WTC11 (cell line): ENCODE measurements around the gene SRSF6. TPM values are rescaled to one million over a fixed set of nuclear protein-coding genes. Genes with fewer than 3 reads are reported as not detected.
A peak's percentile ranks its signal among the peaks of the same experiment; 100 is the strongest.
"Not testable (repeated sequence)": the region's sequence is repeated elsewhere in the genome, so short reads cannot be mapped to it uniquely, and the experiment has no call there.

Experiments
- ATAC-seq: fragments of 200-7000 bp; cut with Tn5 transposase; 2 replicates; pipeline ENCODE4 v1.10.0; 2021; ENCODE audit warnings: mild to moderate bottlenecking, moderate library complexity
- CTCF ChIA-PET: fragments of 300-600 bp; sonication (Branson Sonifier 250); formaldehyde crosslinking; loops from one replicate; lab custom pipeline; 2021; ENCODE audit warnings: antibody characterized with exemption; lab: Charles Lee
- POLR2A ChIA-PET: fragments of 350-600 bp; sonication (Branson Sonifier 250); formaldehyde crosslinking; loops from one replicate; lab custom pipeline; 2021; ENCODE audit warnings: antibody characterized with exemption; lab: Charles Lee
- DNase-seq: peaks from one replicate; pipeline ENCODE4 v3.0.0; 2021; ENCODE audit warnings: low spot score
- H3K27ac Mint-ChIP-seq: 2 replicates; pipeline ENCODE4 v1.8.0; 2021; ENCODE audit warnings: mixed read lengths
- H3K27me3 Mint-ChIP-seq: 2 replicates; pipeline ENCODE4 v1.8.0; 2021; ENCODE audit warnings: low read depth, mild to moderate bottlenecking, moderate library complexity, mixed read lengths
- H3K36me3 Mint-ChIP-seq: 2 replicates; pipeline ENCODE4 v1.8.0; 2021; ENCODE audit warnings: mixed read lengths
- H3K4me1 Mint-ChIP-seq: 2 replicates; pipeline ENCODE4 v1.8.0; 2022; ENCODE audit warnings: mixed read lengths
- H3K4me3 Mint-ChIP-seq: 2 replicates; pipeline ENCODE4 v1.8.0; 2021; ENCODE audit warnings: mild to moderate bottlenecking, moderate library complexity, mixed read lengths
- H3K9me3 Mint-ChIP-seq: 2 replicates; pipeline ENCODE4 v1.8.0; 2021; ENCODE audit warnings: mixed read lengths
- CBFB ChIP-seq: sonication (generic); formaldehyde crosslinking; IDR thresholded peaks from 2 replicates; pipeline ENCODE4 v1.8.1; 2022; ENCODE audit warnings: mild to moderate bottlenecking, low read depth, missing genetic modification reagents
- ESRRA ChIP-seq: sonication (generic); formaldehyde crosslinking; IDR thresholded peaks from 2 replicates; pipeline ENCODE4 v1.8.1; 2022; ENCODE audit warnings: mild to moderate bottlenecking, missing genetic modification reagents, borderline replicate concordance
- FOXK1 ChIP-seq: sonication (generic); formaldehyde crosslinking; IDR thresholded peaks from 2 replicates; pipeline ENCODE4 v1.8.0; 2022; ENCODE audit warnings: mild to moderate bottlenecking, moderate library complexity, missing genetic modification reagents
- GRHL2 ChIP-seq: fragments of 250-450 bp; sonication (Bioruptor Pico); IDR thresholded peaks from 2 replicates; pipeline ENCODE4 v1.8.0; 2022; ENCODE audit warnings: mild to moderate bottlenecking, moderate library complexity; ENCODE audit not compliant: insufficient replicate concordance, severe bottlenecking
- JUN ChIP-seq: sonication (generic); formaldehyde crosslinking; IDR thresholded peaks from 2 replicates; pipeline ENCODE4 v1.8.0; 2023; ENCODE audit warnings: mild to moderate bottlenecking, missing genetic modification reagents
- KAT7 ChIP-seq: sonication (generic); formaldehyde crosslinking; IDR thresholded peaks from 2 replicates; pipeline ENCODE4 v1.8.1; 2023; ENCODE audit warnings: missing genetic modification reagents, mild to moderate bottlenecking, borderline replicate concordance
- NFE2L1 ChIP-seq: sonication (generic); formaldehyde crosslinking; IDR thresholded peaks from 2 replicates; pipeline ENCODE4 v1.8.1; 2023; ENCODE audit warnings: missing genetic modification reagents
- NFYB ChIP-seq: sonication (generic); formaldehyde crosslinking; conservative IDR thresholded peaks from 2 replicates; pipeline ENCODE4 v1.8.0; 2022; ENCODE audit warnings: low read depth, missing genetic modification reagents
- TEAD1 ChIP-seq: sonication (generic); formaldehyde crosslinking; IDR thresholded peaks from 2 replicates; pipeline ENCODE4 v1.8.0; 2022; ENCODE audit warnings: mild to moderate bottlenecking, missing genetic modification reagents
- ZNF219 ChIP-seq: sonication (generic); formaldehyde crosslinking; IDR thresholded peaks from 2 replicates; pipeline ENCODE4 v1.8.0; 2023; ENCODE audit warnings: missing genetic modification reagents, mild to moderate bottlenecking, borderline replicate concordance
- ZNF232 ChIP-seq: sonication (generic); formaldehyde crosslinking; IDR thresholded peaks from 2 replicates; pipeline ENCODE4 v1.8.0; 2022; ENCODE audit warnings: mild to moderate bottlenecking, missing genetic modification reagents
- ZNF396 ChIP-seq: fragments of 250-450 bp; sonication (Bioruptor Pico); IDR thresholded peaks from 2 replicates; pipeline ENCODE4 v1.8.0; 2021; ENCODE audit warnings: mild to moderate bottlenecking, moderate library complexity, borderline replicate concordance
- ZNF416 ChIP-seq: fragments of 250-450 bp; sonication (Bioruptor Pico); IDR thresholded peaks from 2 replicates; pipeline ENCODE4 v1.9.0; 2021; ENCODE audit warnings: mild to moderate bottlenecking, inconsistent platforms
- ZNF671 ChIP-seq: fragments of 250-450 bp; sonication (Bioruptor Pico); IDR thresholded peaks from 2 replicates; pipeline ENCODE4 v1.8.0; 2021; ENCODE audit warnings: mild to moderate bottlenecking
- total RNA-seq: library from RNA; stranded (reverse); gene quantifications from 3 replicates; pipeline ENCODE4 v1.2.3, GENCODE V29; 2021
- TF ChIP-seq, protein P1 (sequence below): sonication (generic); formaldehyde crosslinking; IDR thresholded peaks from 2 replicates; pipeline ENCODE4 v1.8.1; 2022; ENCODE audit warnings: low read depth, missing genetic modification reagents, borderline replicate concordance
- TF ChIP-seq, protein P2 (sequence below): sonication (generic); formaldehyde crosslinking; IDR thresholded peaks from 2 replicates; pipeline ENCODE4 v1.8.1; 2022; ENCODE audit warnings: mild to moderate bottlenecking, moderate library complexity, missing genetic modification reagents
- TF ChIP-seq, protein P3 (sequence below): sonication (generic); formaldehyde crosslinking; IDR thresholded peaks from 2 replicates; pipeline ENCODE4 v1.8.0; 2023; ENCODE audit warnings: missing genetic modification reagents
- TF ChIP-seq, protein P4 (sequence below): fragments of 250-450 bp; sonication (Bioruptor Pico); conservative IDR thresholded peaks from 2 replicates; pipeline ENCODE4 v1.9.0; 2021; ENCODE audit warnings: mild to moderate bottlenecking
- TF ChIP-seq, protein P5 (sequence below): sonication (generic); formaldehyde crosslinking; IDR thresholded peaks from 2 replicates; pipeline ENCODE4 v1.8.1; 2023; ENCODE audit warnings: mild to moderate bottlenecking, moderate library complexity, missing genetic modification reagents

SRSF6 gene
- total RNA-seq, 1 experiment from 2014 or later, result 107 TPM

DNA sequence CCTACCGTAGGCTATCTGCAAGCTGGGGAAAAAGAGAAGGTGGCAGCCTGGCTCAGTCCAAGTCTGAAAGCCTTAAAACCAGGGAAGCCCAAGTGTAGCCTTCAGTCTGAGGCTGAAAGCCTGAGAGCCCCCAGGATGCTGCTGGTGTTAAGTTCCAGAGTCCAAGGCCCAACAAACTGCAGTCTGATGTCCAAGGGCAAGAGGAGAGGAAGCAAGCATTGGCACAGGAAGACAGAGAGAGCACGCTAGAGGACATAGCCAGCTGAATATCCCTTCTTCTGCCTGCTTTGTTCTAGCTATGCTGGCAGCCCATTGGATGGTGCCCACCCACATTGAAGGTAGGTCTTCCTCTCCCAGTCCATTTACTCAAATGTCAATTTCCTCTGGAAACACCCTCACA, 37.7 kb downstream of the SRSF6 start:
- ATAC-seq, result no peak
- ChIA-PET POLR2A (no interaction called here), CTCF (no interaction called here)
- no peaks in the 10 kb centered on the region for H3K4me1 Mint-ChIP-seq
- H3K4me3 Mint-ChIP-seq, result no peak overlapping the region
- H3K9me3 Mint-ChIP-seq, result peaks cover 12% of the 10 kb centered on the region; the same call in 1 of the 2 replicates
- no peaks in the 10 kb centered on the region for H3K36me3 Mint-ChIP-seq
- peaks cover 5% of the 10 kb centered on the region for H3K27me3 Mint-ChIP-seq
- TF ChIP-seq GRHL2 (CRISPR knock-in tag) (no peak), ZNF416 (no peak), JUN (CRISPR knock-in tag) (no peak)
- TF ChIP-seq, protein P1, sequence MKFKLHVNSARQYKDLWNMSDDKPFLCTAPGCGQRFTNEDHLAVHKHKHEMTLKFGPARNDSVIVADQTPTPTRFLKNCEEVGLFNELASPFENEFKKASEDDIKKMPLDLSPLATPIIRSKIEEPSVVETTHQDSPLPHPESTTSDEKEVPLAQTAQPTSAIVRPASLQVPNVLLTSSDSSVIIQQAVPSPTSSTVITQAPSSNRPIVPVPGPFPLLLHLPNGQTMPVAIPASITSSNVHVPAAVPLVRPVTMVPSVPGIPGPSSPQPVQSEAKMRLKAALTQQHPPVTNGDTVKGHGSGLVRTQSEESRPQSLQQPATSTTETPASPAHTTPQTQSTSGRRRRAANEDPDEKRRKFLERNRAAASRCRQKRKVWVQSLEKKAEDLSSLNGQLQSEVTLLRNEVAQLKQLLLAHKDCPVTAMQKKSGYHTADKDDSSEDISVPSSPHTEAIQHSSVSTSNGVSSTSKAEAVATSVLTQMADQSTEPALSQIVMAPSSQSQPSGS, result no peak
- DNase-seq, result no peak
- H3K27ac Mint-ChIP-seq, result no peak overlapping the region

DNA sequence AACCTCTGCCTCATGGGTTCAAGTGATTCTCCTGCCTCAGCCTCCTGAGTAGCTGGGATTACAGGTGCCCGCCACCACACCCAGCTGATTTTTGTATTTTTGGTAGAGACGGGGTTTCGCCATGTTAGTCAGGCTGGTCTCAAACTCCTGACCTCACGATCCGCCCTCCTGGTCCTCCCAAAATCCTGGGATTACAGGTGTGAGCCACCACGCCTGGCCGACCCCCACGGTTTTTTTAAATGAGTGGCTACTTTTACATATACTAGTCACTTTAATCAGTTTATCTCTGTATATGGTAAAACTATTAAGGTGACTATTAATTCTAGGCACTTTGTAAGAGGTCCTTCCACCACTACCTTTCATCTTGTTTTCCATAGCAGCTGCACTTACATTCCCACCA, 44.3 kb downstream of the SRSF6 start:
- CTCF ChIA-PET, H3K4me3 Mint-ChIP-seq: not testable (repeated sequence)
- H3K27me3 Mint-ChIP-seq, result peaks cover 45% of the 10 kb centered on the region

DNA sequence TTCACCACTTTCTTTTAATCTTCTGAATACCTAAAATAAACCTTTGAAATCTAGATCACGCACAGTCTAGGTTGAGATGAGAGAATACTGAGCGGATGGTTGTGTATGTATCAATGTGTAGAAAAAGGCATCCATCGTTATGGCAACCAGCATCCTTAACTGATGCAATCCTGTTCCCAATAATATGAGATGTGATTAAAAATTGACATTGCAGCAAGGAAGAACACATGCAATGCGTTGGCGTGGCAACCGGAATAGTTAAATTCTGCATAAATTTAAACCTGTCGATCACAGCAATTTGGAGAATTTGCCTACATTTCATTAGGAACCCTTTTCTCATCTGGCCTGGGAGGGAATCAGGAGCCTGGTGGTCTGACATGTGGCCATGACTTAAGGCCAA, 48.5 kb downstream of the SRSF6 start:
- H3K9me3 Mint-ChIP-seq, result no peaks in the 10 kb centered on the region
- H3K27me3 Mint-ChIP-seq, result peaks cover 45% of the 10 kb centered on the region
- CTCF ChIA-PET, result interaction anchor here (3.1 kb wide), 1 partner anchor 57 kb away, joined by 19 read pairs; no protein-coding TSS in a partner anchor
- POLR2A ChIA-PET, result no interaction called here
- TF ChIP-seq NFYB (CRISPR knock-in tag), result no peak
- TF ChIP-seq ZNF396 (CRISPR knock-in tag), result no peak
- TF ChIP-seq ZNF232, result no peak
- TF ChIP-seq, protein P2, sequence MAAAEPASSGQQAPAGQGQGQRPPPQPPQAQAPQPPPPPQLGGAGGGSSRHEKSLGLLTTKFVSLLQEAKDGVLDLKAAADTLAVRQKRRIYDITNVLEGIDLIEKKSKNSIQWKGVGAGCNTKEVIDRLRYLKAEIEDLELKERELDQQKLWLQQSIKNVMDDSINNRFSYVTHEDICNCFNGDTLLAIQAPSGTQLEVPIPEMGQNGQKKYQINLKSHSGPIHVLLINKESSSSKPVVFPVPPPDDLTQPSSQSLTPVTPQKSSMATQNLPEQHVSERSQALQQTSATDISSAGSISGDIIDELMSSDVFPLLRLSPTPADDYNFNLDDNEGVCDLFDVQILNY (CRISPR knock-in tag), result no peak
- no peak for TF ChIP-seq KAT7
- TF ChIP-seq ESRRA (CRISPR knock-in tag), result no peak
- TF ChIP-seq CBFB (CRISPR knock-in tag), result no peak
- TF ChIP-seq, protein P3, sequence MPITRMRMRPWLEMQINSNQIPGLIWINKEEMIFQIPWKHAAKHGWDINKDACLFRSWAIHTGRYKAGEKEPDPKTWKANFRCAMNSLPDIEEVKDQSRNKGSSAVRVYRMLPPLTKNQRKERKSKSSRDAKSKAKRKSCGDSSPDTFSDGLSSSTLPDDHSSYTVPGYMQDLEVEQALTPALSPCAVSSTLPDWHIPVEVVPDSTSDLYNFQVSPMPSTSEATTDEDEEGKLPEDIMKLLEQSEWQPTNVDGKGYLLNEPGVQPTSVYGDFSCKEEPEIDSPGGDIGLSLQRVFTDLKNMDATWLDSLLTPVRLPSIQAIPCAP (CRISPR knock-in tag), result no peak
- no peak for TF ChIP-seq NFE2L1 (CRISPR knock-in tag)
- no peak for TF ChIP-seq ZNF671 (CRISPR knock-in tag)
- TF ChIP-seq, all 79 proteins: peak for 0
- H3K4me1 Mint-ChIP-seq, result peaks cover 8% of the 10 kb centered on the region; the same call in 1 of the 2 replicates
- ATAC-seq, result no peak
- no peak overlapping the region for H3K27ac Mint-ChIP-seq
- no peak overlapping the region; the same call in 1 of the 2 replicates for H3K4me3 Mint-ChIP-seq
- no peak for DNase-seq
- H3K36me3 Mint-ChIP-seq, result no peaks in the 10 kb centered on the region

More for the DNA sequence above, 44.3 kb downstream of the SRSF6 start:
- H3K36me3 Mint-ChIP-seq, H3K27ac Mint-ChIP-seq, H3K9me3 Mint-ChIP-seq, DNase-seq, H3K4me1 Mint-ChIP-seq, ATAC-seq, POLR2A ChIA-PET: not testable (repeated sequence)

DNA sequence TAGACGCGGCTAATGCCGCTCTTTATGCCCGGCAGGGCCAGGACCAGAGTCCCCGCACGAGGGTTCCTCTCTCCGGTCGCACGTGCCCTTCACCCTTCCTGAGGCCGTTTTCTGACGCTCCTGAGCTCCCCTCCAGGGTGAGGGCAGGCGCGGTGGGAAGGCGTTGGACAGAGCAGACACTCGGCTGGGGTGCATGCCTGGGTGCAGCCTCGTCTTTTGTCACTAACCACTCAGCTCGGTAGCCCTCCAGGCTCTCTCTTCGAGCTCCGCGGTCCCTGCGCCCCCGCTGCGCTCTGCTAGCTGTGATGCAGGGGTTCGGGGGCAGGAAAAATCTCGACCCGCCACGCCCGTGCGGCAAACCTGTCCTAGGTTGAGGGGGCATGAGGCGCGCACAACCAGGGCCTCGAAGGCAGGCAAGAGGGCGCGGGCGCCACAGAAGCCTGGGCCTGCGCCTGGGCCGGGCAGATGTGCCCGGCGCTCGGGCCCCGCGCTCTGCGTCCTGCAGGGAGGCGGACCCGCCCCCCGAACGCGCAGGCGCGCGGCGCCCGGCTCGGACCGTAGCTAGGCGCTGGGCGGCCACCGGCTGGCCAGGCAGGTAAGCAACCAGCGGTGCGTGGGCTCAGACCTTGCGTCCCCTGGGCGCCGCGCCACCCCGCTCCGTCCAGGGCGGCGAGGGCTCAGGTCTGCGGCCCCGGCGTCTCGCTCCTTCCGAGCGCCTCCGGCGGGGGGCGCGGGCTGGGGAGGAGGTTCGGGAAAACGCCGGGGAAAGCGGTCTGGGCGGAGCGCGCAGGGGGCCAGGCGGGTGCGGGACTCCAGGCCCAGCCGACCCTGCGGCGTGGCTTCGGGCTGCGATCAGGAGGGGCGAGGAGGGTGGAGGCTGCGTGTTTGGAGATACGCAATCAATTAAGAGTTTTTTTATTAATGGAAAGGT, 49.7 kb downstream of the SRSF6 start, which contains the start of gene L3MBTL1:
Gene L3MBTL1 (plus strand): TSS at position 548 of the 931 bp plus-strand sequence. CDS start 5,807 bp downstream, outside the sequence.
- Mint-ChIP-seq H3K27me3 (peaks cover 44% of the 10 kb centered on the region), H3K27ac (peak within 1 kb of the TSS; percentile 86), H3K9me3 (no peaks in the 10 kb centered on the region), H3K4me3 (peak within 1 kb of the TSS; percentile 68), H3K4me1 (peaks cover 8% of the 10 kb centered on the region; the same call in 1 of the 2 replicates), H3K36me3 (no peaks in the 10 kb centered on the region)
- CTCF ChIA-PET, result interaction anchor here (0.6 to 3.1 kb wide), 3 partner anchors 50 to 63 kb away, joined by 3 to 19 read pairs (median 18); partner anchors contain the start of gene SRSF6
- DNase-seq (peak; percentile 72), ATAC-seq (peak; percentile 67)
- POLR2A ChIA-PET, result interaction anchor here (0.9 to 2.6 kb wide), 2 partner anchors 42 to 50 kb away, joined by 3 to 23 read pairs; partner anchors contain the start of gene SRSF6
- TF ChIP-seq, protein P4, sequence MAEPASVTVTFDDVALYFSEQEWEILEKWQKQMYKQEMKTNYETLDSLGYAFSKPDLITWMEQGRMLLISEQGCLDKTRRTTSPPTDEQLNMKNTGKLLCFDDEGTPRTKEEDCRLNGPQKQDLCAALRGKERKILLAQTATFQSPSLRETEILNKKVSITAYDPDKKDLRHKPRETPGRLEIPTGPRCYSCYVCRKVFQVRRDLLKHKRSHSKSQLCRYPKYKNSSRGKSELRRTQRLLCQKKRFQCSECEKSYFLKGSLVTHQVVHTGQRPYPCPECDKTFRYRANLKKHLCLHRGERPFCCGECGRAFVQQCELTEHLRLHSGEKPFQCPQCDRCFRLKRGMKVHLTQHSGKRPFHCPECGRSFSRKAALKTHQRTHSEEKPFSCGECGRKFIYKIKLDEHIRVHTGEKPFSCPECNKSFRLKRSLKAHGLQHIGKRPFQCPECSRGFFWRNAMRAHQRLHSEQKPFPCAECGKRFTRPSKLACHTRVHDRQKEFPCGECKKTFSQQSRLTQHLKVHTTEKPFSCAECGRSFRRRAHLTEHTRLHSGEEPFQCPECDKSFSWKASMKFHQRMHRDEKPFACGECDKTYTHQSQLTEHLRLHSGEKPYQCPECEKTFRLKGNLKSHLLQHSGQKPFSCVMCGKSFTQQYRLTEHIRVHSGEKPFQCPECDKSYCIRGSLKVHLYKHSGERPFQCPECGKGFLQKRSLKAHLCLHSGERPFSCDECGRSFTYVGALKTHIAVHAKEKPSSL, result no peak
- TF ChIP-seq FOXK1 (CRISPR knock-in tag), result 0 out of 2 replicates have a peak, but pooled peaks have one; percentile 30
- TF ChIP-seq ZNF219, result peak; percentile 82; the same call in 1 of the 2 replicates
- peak; percentile 77 for TF ChIP-seq TEAD1
- TF ChIP-seq CBFB (CRISPR knock-in tag), result peak; percentile 64; the same call in 1 of the 2 replicates
- TF ChIP-seq, protein P5, sequence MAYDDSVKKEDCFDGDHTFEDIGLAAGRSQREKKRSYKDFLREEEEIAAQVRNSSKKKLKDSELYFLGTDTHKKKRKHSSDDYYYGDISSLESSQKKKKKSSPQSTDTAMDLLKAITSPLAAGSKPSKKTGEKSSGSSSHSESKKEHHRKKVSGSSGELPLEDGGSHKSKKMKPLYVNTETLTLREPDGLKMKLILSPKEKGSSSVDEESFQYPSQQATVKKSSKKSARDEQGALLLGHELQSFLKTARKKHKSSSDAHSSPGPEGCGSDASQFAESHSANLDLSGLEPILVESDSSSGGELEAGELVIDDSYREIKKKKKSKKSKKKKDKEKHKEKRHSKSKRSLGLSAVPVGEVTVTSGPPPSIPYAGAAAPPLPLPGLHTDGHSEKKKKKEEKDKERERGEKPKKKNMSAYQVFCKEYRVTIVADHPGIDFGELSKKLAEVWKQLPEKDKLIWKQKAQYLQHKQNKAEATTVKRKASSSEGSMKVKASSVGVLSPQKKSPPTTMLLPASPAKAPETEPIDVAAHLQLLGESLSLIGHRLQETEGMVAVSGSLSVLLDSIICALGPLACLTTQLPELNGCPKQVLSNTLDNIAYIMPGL (CRISPR knock-in tag), result peak; percentile 75; the same call in 1 of the 2 replicates
- TF ChIP-seq, protein P2 (CRISPR knock-in tag), result 0 out of 2 replicates have a peak, but pooled peaks have one; percentile 35
